Mesenteric fat pad (tissue), 1 donor: ENCODE measurements around the gene SNAPIN. TPM values are rescaled to one million over a fixed set of nuclear protein-coding genes. Genes with fewer than 3 reads are reported as not detected.

Source experiments
- DNase-seq: peaks from one replicate; pipeline ENCODE4 v3.0.0-alpha.2; 2020; ENCODE audit warnings: low spot score
- microRNA-seq: library from miRNA; unstranded; fragments of <30 nt; microRNA quantifications from one replicate; pipeline ENCODE4 v1.2.0, GENCODE V29; 2020; ENCODE audit warnings: borderline number of aligned reads
- total RNA-seq: library from RNA; stranded (reverse); fragmentation: NEBNext Ultra II Directional; extraction: Animal tissue kit (Norgen Biotek cat#: 25700); gene quantifications from one replicate; pipeline ENCODE4 v1.2.1, GENCODE V29; 2021
- donor health status: DM: yes; HTN: yes; CAD: no.

The SNAPIN gene
- total RNA-seq, 1 donor from 2014 or later: 44.5 TPM

GRCh38 chr1:153699768-153700167 lies 41.3 kb downstream of the SNAPIN start:
- DNase-seq: no peak

DNA sequence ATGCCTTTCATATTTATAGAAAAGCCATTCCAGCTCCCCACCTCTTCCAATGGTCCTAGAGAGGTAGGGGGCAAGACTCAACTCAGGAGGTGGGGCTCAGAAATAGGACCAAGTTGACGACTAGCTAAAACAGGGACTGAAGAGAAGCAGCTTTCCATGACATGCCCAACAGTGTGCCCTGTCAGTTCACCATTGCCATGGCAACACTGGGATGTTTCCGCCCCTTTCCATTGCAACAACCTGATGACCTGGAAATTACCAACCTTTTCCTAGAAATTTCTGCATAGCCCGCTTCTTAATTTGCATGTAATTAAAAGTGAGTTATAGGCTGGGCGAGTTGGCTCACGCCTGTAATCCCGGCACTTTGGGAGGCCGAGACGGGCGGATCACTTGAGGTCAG lies 47.0 kb downstream of the SNAPIN start:
- DNase-seq: no peak

DNA sequence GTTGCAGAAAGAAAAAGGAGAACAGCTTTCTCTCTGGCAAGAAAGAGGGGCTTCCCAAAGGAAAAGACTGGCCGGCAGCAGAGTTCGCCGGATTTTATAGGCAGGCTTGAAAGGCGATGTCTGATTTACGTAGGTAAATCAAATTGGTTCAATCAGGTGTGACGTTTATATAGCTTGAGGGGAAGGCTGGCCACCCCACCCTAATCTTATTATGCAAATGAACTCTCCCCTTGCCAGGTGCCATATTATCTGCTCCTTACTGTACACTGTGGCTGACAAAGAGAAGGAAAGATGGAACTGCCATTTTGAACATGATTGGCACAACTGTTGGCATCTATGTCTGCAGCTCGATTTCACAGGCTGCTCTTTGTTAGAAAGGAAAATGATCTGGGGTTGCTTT lies 52.5 kb downstream of the SNAPIN start:
- no peak for DNase-seq

Small RNA genes lying within 50 kb of the gene (microRNA-seq; reads per million reads assigned to microRNA genes)
- gene MIR8083: not detected

Other genes starting within 250 kb of the SNAPIN start
- gene S100A7A, start 242.2 kb upstream of the SNAPIN start, total RNA-seq: not detected
- gene S100A7, start 198.1 kb upstream of the SNAPIN start, total RNA-seq: not detected
- gene S100A6, start 122.7 kb upstream of the SNAPIN start, total RNA-seq: 1,184 TPM
- gene S100A5, start 117.8 kb upstream of the SNAPIN start, total RNA-seq: not detected
- 512 TPM for gene S100A4, start 112.9 kb upstream of the SNAPIN start, total RNA-seq
- gene S100A3, start 109.4 kb upstream of the SNAPIN start, total RNA-seq: 2.2 TPM
- gene S100A2, start 92.9 kb upstream of the SNAPIN start, total RNA-seq: 0.58 TPM
- gene S100A16, start 45.6 kb upstream of the SNAPIN start, total RNA-seq: 107 TPM
- gene S100A14, start 42.4 kb upstream of the SNAPIN start, total RNA-seq: 0.35 TPM
- gene S100A13, start 31.2 kb upstream of the SNAPIN start, total RNA-seq: 146 TPM
- gene S100A1, start 30.3 kb upstream of the SNAPIN start, total RNA-seq: 12.6 TPM
- 55.5 TPM for gene CHTOP, start 24.6 kb upstream of the SNAPIN start, total RNA-seq
- 116 TPM for gene ILF2, start 12.3 kb downstream of the SNAPIN start, total RNA-seq
- gene NPR1, start 20.0 kb downstream of the SNAPIN start, total RNA-seq: 156 TPM
- gene INTS3, start 69.3 kb downstream of the SNAPIN start, total RNA-seq: 36.7 TPM
- gene SLC27A3, start 116.7 kb downstream of the SNAPIN start, total RNA-seq: 87.4 TPM